ENCODE data around the gene ERC1. TPM values are rescaled to one million over a fixed set of nuclear protein-coding genes. Genes with fewer than 3 reads are reported as not detected.

ERC1 gene
- total and polyA plus RNA-seq, 3 experiments from 2014 or later, result 11.0 to 24.2 (median 22.6) TPM

GRCh38 chr12:969821-970220 lies 21.2 kb upstream of the ERC1 start:
- POLR2A ChIA-PET, result no interaction called here
- no peak overlapping the region for H3K4me3 ChIP-seq (ENCODE audit: low read length)
- H3K27me3 Mint-ChIP-seq, result peaks cover 2 to 4% of the 10 kb centered on the region in 2 donors
- H3K4me3 Mint-ChIP-seq, result no peak overlapping the region
- no peaks in the 10 kb centered on the region for H3K4me1 Mint-ChIP-seq
- H3K27me3 ChIP-seq (ENCODE audit: insufficient read depth, low read length, poor library complexity, severe bottlenecking), result no peaks in the 10 kb centered on the region
- no peaks in the 10 kb centered on the region for H3K9me3 ChIP-seq (ENCODE audit: low read length)
- no peaks in the 10 kb centered on the region for H3K4me1 ChIP-seq (ENCODE audit: insufficient read depth, low read length)
- no peak for DNase-seq
- no peak overlapping the region for H3K27ac Mint-ChIP-seq
- H3K36me3 Mint-ChIP-seq, result no peaks in the 10 kb centered on the region
- CTCF ChIA-PET, result interaction anchor here (0.9 to 1.0 kb wide), 2 partner anchors 20 to 28 kb away, joined by 3 read pairs; partner anchors contain the start of gene RAD52
- H3K9me3 Mint-ChIP-seq, result no peaks in the 10 kb centered on the region
- H3K27ac ChIP-seq (ENCODE audit: low read depth, low read length), result no peak overlapping the region
- no peaks in the 10 kb centered on the region for H3K36me3 ChIP-seq (ENCODE audit: insufficient read depth, low read length)

GRCh38 chr12:971991-972390 lies 19.0 kb upstream of the ERC1 start:
- no peak for DNase-seq
- H3K27ac Mint-ChIP-seq, result no peak overlapping the region
- no peak overlapping the region for H3K4me3 Mint-ChIP-seq
- peaks cover 2 to 4% of the 10 kb centered on the region in 2 donors for H3K27me3 Mint-ChIP-seq
- no peaks in the 10 kb centered on the region for H3K36me3 ChIP-seq (ENCODE audit: insufficient read depth, low read length)
- CTCF ChIA-PET, result no interaction called here
- no peaks in the 10 kb centered on the region for H3K9me3 ChIP-seq (ENCODE audit: low read length)
- POLR2A ChIA-PET, result no interaction called here
- H3K27me3 ChIP-seq (ENCODE audit: insufficient read depth, low read length, poor library complexity, severe bottlenecking), result no peaks in the 10 kb centered on the region
- H3K4me3 ChIP-seq (ENCODE audit: low read length), result no peak overlapping the region
- no peaks in the 10 kb centered on the region for H3K4me1 ChIP-seq (ENCODE audit: insufficient read depth, low read length)
- H3K4me1 Mint-ChIP-seq, result no peaks in the 10 kb centered on the region
- H3K9me3 Mint-ChIP-seq, result no peaks in the 10 kb centered on the region
- H3K36me3 Mint-ChIP-seq, result no peaks in the 10 kb centered on the region
- H3K27ac ChIP-seq (ENCODE audit: low read depth, low read length), result no peak overlapping the region

GRCh38 chr12:974271-974862 lies 16.7 kb upstream of the ERC1 start:
- Histone ChIP-seq H3K4me3 (ENCODE audit: low read length) (no peak overlapping the region), H3K27ac (ENCODE audit: low read depth, low read length) (no peak overlapping the region), H3K9me3 (ENCODE audit: low read length) (no peaks in the 10 kb centered on the region), H3K27me3 (ENCODE audit: insufficient read depth, low read length, poor library complexity, severe bottlenecking) (no peaks in the 10 kb centered on the region), H3K36me3 (ENCODE audit: insufficient read depth, low read length) (no peaks in the 10 kb centered on the region), H3K4me1 (ENCODE audit: insufficient read depth, low read length) (no peaks in the 10 kb centered on the region)
- no peaks in the 10 kb centered on the region for H3K36me3 Mint-ChIP-seq
- peaks cover 0 to 2% of the 10 kb centered on the region in 2 donors for H3K27me3 Mint-ChIP-seq
- H3K27ac Mint-ChIP-seq, result no peak overlapping the region
- ChIA-PET POLR2A (no interaction called here), CTCF (no interaction called here)
- no peaks in the 10 kb centered on the region for H3K9me3 Mint-ChIP-seq
- H3K4me1 Mint-ChIP-seq, result no peaks in the 10 kb centered on the region
- no peak overlapping the region for H3K4me3 Mint-ChIP-seq
- no peak for DNase-seq

GRCh38 chr12:976644-977043 lies 14.4 kb upstream of the ERC1 start:
- Mint-ChIP-seq H3K4me1 (peaks cover 0 to 4% (median 2%) of the 10 kb centered on the region in 3 donors), H3K27me3 (no peaks in the 10 kb centered on the region), H3K36me3 (no peaks in the 10 kb centered on the region), H3K4me3 (no peak overlapping the region), H3K9me3 (no peaks in the 10 kb centered on the region), H3K27ac (no peak overlapping the region)
- H3K4me3 ChIP-seq (ENCODE audit: low read length), result no peak overlapping the region
- H3K27ac ChIP-seq (ENCODE audit: low read depth, low read length), result peak overlapping the region; percentile 44
- ChIA-PET CTCF (no interaction called here), POLR2A (no interaction called here)
- no peaks in the 10 kb centered on the region for H3K27me3 ChIP-seq (ENCODE audit: insufficient read depth, low read length, poor library complexity, severe bottlenecking)
- no peak for DNase-seq
- H3K36me3 ChIP-seq (ENCODE audit: insufficient read depth, low read length), result no peaks in the 10 kb centered on the region
- H3K9me3 ChIP-seq (ENCODE audit: low read length), result no peaks in the 10 kb centered on the region
- H3K4me1 ChIP-seq (ENCODE audit: insufficient read depth, low read length), result no peaks in the 10 kb centered on the region

GRCh38 chr12:977156-977555 lies 13.9 kb upstream of the ERC1 start:
- no peak overlapping the region for H3K4me3 Mint-ChIP-seq
- no peaks in the 10 kb centered on the region for H3K27me3 ChIP-seq (ENCODE audit: insufficient read depth, low read length, poor library complexity, severe bottlenecking)
- H3K36me3 ChIP-seq (ENCODE audit: insufficient read depth, low read length), result no peaks in the 10 kb centered on the region
- DNase-seq, result no peak
- peak overlapping the region; percentile 44 for H3K27ac ChIP-seq (ENCODE audit: low read depth, low read length)
- no peaks in the 10 kb centered on the region for H3K4me1 ChIP-seq (ENCODE audit: insufficient read depth, low read length)
- no peak overlapping the region for H3K27ac Mint-ChIP-seq
- H3K4me1 Mint-ChIP-seq, result peaks cover 0 to 4% (median 2%) of the 10 kb centered on the region in 3 donors
- no peaks in the 10 kb centered on the region for H3K9me3 ChIP-seq (ENCODE audit: low read length)
- POLR2A ChIA-PET, result no interaction called here
- H3K27me3 Mint-ChIP-seq, result no peaks in the 10 kb centered on the region
- H3K9me3 Mint-ChIP-seq, result no peaks in the 10 kb centered on the region
- no peak overlapping the region for H3K4me3 ChIP-seq (ENCODE audit: low read length)
- CTCF ChIA-PET, result no interaction called here
- no peaks in the 10 kb centered on the region for H3K36me3 Mint-ChIP-seq

GRCh38 chr12:979349-979748 lies 11.7 kb upstream of the ERC1 start:
- Histone ChIP-seq H3K9me3 (ENCODE audit: low read length) (no peaks in the 10 kb centered on the region), H3K36me3 (ENCODE audit: insufficient read depth, low read length) (no peaks in the 10 kb centered on the region), H3K4me1 (ENCODE audit: insufficient read depth, low read length) (no peaks in the 10 kb centered on the region), H3K4me3 (ENCODE audit: low read length) (no peak overlapping the region), H3K27ac (ENCODE audit: low read depth, low read length) (no peak overlapping the region), H3K27me3 (ENCODE audit: insufficient read depth, low read length, poor library complexity, severe bottlenecking) (no peaks in the 10 kb centered on the region)
- POLR2A ChIA-PET, result no interaction called here
- CTCF ChIA-PET, result interaction anchor here (2.2 kb wide), 1 partner anchor 30 kb away, joined by 5 read pairs; the partner anchor contains the start of gene RAD52
- H3K4me1 Mint-ChIP-seq, result peaks cover 0 to 4% (median 2%) of the 10 kb centered on the region in 3 donors
- H3K27ac Mint-ChIP-seq, result no peak overlapping the region
- no peak for DNase-seq
- H3K9me3 Mint-ChIP-seq, result no peaks in the 10 kb centered on the region
- H3K27me3 Mint-ChIP-seq, result no peaks in the 10 kb centered on the region
- H3K36me3 Mint-ChIP-seq, result no peaks in the 10 kb centered on the region
- H3K4me3 Mint-ChIP-seq, result no peak overlapping the region

- Mint-ChIP-seq H3K4me3 (no peak overlapping the region), H3K36me3 (no peaks in the 10 kb centered on the region), H3K4me1 (peaks cover 0 to 4% (median 2%) of the 10 kb centered on the region in 3 donors), H3K27ac (peak overlapping the region in 1 of 8 donors; percentile 9), H3K9me3 (no peaks in the 10 kb centered on the region), H3K27me3 (no peaks in the 10 kb centered on the region)
- ChIA-PET POLR2A (no interaction called here), CTCF (interaction anchor here (1.0 to 2.2 kb wide), 2 partner anchors 32 to 40 kb away, joined by 3 to 5 read pairs; partner anchors contain the start of gene RAD52)
- no peak overlapping the region for H3K4me3 ChIP-seq (ENCODE audit: low read length)
- no peak overlapping the region for H3K27ac ChIP-seq (ENCODE audit: low read depth, low read length)
- no peak for DNase-seq
- no peaks in the 10 kb centered on the region for H3K4me1 ChIP-seq (ENCODE audit: insufficient read depth, low read length)
- no peaks in the 10 kb centered on the region for H3K36me3 ChIP-seq (ENCODE audit: insufficient read depth, low read length)
- H3K27me3 ChIP-seq (ENCODE audit: insufficient read depth, low read length, poor library complexity, severe bottlenecking), result no peaks in the 10 kb centered on the region
- H3K9me3 ChIP-seq (ENCODE audit: low read length), result no peaks in the 10 kb centered on the region
Observed at GRCh38 chr12:981176-981828, 9.7 kb upstream of the ERC1 start.

GRCh38 chr12:981961-982360 lies 9.1 kb upstream of the ERC1 start:
- H3K4me3 Mint-ChIP-seq, result no peak overlapping the region
- Histone ChIP-seq H3K9me3 (ENCODE audit: low read length) (no peaks in the 10 kb centered on the region), H3K4me1 (ENCODE audit: insufficient read depth, low read length) (no peaks in the 10 kb centered on the region), H3K36me3 (ENCODE audit: insufficient read depth, low read length) (no peaks in the 10 kb centered on the region), H3K4me3 (ENCODE audit: low read length) (no peak overlapping the region), H3K27ac (ENCODE audit: low read depth, low read length) (no peak overlapping the region), H3K27me3 (ENCODE audit: insufficient read depth, low read length, poor library complexity, severe bottlenecking) (no peaks in the 10 kb centered on the region)
- POLR2A ChIA-PET, result no interaction called here
- no peaks in the 10 kb centered on the region for H3K9me3 Mint-ChIP-seq
- peak overlapping the region in 1 of 8 donors; percentile 7 for H3K27ac Mint-ChIP-seq
- H3K27me3 Mint-ChIP-seq, result no peaks in the 10 kb centered on the region
- H3K36me3 Mint-ChIP-seq, result no peaks in the 10 kb centered on the region
- CTCF ChIA-PET, result no interaction called here
- DNase-seq, result no peak
- peaks cover 0 to 4% (median 2%) of the 10 kb centered on the region in 3 donors for H3K4me1 Mint-ChIP-seq

Measured in CD8-positive, alpha-beta memory T cell (primary cell).